CD1c-positive myeloid dendritic cell (primary cell): Measurements from ENCODE around the gene ANKS1B.
"Not testable (repeated sequence)": the region's sequence is repeated elsewhere in the genome, so short reads cannot be mapped to it uniquely, and the experiment has no call there.

Experiments
- DNase-seq: peaks from one replicate; pipeline ENCODE4 v3.0.0-alpha.2; 2016; ENCODE audit errors: extremely low spot score

ANKS1B gene

GRCh38 chr12:99056186-99056585 lies 928.5 kb downstream of the ANKS1B start:
- no peak for DNase-seq

- peak; percentile 4 for DNase-seq
Observed at GRCh38 chr12:99055299-99055698, 929.4 kb downstream of the ANKS1B start.

GRCh38 chr12:99054601-99055128 lies 930.1 kb downstream of the ANKS1B start:
- DNase-seq = no peak

GRCh38 chr12:99053616-99054362 lies 930.9 kb downstream of the ANKS1B start:
- DNase-seq = no peak

- DNase-seq = peak; percentile 43
Observed at GRCh38 chr12:99049774-99050173, 935.0 kb downstream of the ANKS1B start.

GRCh38 chr12:99045158-99045557 lies 939.6 kb downstream of the ANKS1B start:
- DNase-seq = no peak

GRCh38 chr12:99043319-99043914 lies 941.3 kb downstream of the ANKS1B start:
- peak; percentile 75 for DNase-seq

GRCh38 chr12:99042226-99042625 lies 942.5 kb downstream of the ANKS1B start:
- DNase-seq = no peak

- DNase-seq = no peak
Observed at GRCh38 chr12:99039367-99040120, 945.2 kb downstream of the ANKS1B start.

GRCh38 chr12:99036566-99036965 lies 948.2 kb downstream of the ANKS1B start:
- no peak for DNase-seq

GRCh38 chr12:99035803-99036202 lies 948.9 kb downstream of the ANKS1B start:
- no peak for DNase-seq

GRCh38 chr12:99034201-99034600 lies 950.5 kb downstream of the ANKS1B start:
- not testable (repeated sequence) for DNase-seq

- no peak for DNase-seq
Observed at GRCh38 chr12:99029511-99030271, 955.0 kb downstream of the ANKS1B start.

GRCh38 chr12:99027461-99027860 lies 957.3 kb downstream of the ANKS1B start:
- DNase-seq = no peak

- DNase-seq = no peak
Observed at GRCh38 chr12:99027055-99027393, 957.7 kb downstream of the ANKS1B start.

- DNase-seq = no peak
Observed at GRCh38 chr12:99026332-99027054, 958.2 kb downstream of the ANKS1B start.

- no peak for DNase-seq
Observed at GRCh38 chr12:99024870-99025269, 959.9 kb downstream of the ANKS1B start.

- DNase-seq = no peak
Observed at GRCh38 chr12:99024191-99024590, 960.5 kb downstream of the ANKS1B start.

GRCh38 chr12:99020871-99021270 lies 963.9 kb downstream of the ANKS1B start:
- no peak for DNase-seq

GRCh38 chr12:99019798-99020197 lies 964.9 kb downstream of the ANKS1B start:
- DNase-seq = no peak

GRCh38 chr12:99017971-99018370 lies 966.8 kb downstream of the ANKS1B start:
- DNase-seq = no peak
